ENCODE results near the gene KRAS. TPM values are rescaled to one million over a fixed set of nuclear protein-coding genes. Genes with fewer than 3 reads are reported as not detected.
A peak's percentile ranks its signal among the peaks of the same experiment; 100 is the strongest.

Gene KRAS
- total and polyA plus RNA-seq, 2 of the 4 experiments (the other 2 are of a cell fraction): 9.3 to 10.7 TPM

DNA sequence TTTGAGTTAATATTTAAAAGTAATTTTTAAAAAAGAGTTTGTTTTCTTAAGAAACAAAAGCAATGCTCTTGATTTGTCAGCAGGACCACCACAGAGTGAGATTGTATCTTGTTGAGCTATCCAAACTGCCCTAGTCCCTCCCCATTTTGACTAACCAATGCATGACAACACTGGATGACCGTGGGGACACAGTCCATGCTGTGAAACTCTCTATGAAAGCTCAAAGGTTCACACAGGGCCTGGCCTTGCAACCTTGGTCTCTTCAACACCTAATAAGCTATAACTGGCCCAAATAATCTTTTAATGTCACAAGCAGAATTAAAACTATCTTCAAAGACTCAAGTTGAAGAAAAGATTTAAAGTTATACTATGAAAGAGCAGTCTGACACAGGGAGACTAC, 42.2 kb downstream of the KRAS start:
- no CpG with 5 or more reads among the region's 1 CpG for WGBS, 2 experiments (ENCODE audit: extremely low coverage in 2 of 2, insufficient read length in 1 of 2)
- Histone ChIP-seq H3K9ac (ENCODE audit: low read depth, low read length) (no peak overlapping the region), H3K27ac (ENCODE audit: insufficient read depth, low read length) (no peak overlapping the region; the same call in 1 of the 2 replicates), H3K4me1 (ENCODE audit: control insufficient read depth, insufficient read depth, low read length) (no peaks in the 10 kb centered on the region), H4K5ac (ENCODE audit: low read depth, low read length) (0 out of 2 replicates have a peak overlapping the region, but pooled peaks have one; percentile 70), H3K56ac (ENCODE audit: extremely low read depth, insufficient read depth, low read length) (no peak overlapping the region), H4K8ac (ENCODE audit: low read depth in 2 of 2, low read length in 2 of 2) (no peak overlapping the region), H2BK15ac (ENCODE audit: low read depth, low read length) (no peak overlapping the region), H3K23ac (ENCODE audit: low read depth, low read length) (no peak overlapping the region), H4K91ac (ENCODE audit: insufficient read depth, low read depth, low read length) (no peak overlapping the region), H3K36me3 (ENCODE audit: control insufficient read depth, insufficient read depth, low read length) (peaks cover 9% of the 10 kb centered on the region), H2BK5ac (ENCODE audit: low read depth, low read length, poor library complexity, severe bottlenecking) (peak overlapping the region; percentile 45), H3K4ac (ENCODE audit: low read depth, low read length) (0 out of 2 replicates have a peak overlapping the region, but pooled peaks have one; percentile 40), H4K20me1 (ENCODE audit: insufficient read depth, low read length) (no peaks in the 10 kb centered on the region), H2AK9ac (replicated peaks; ENCODE audit: low read depth, low read length, poor library complexity) (no peak overlapping the region), H3K9me1 (ENCODE audit: insufficient read depth, low read length) (peaks cover 3% of the 10 kb centered on the region; the same call in 1 of the 2 replicates), H3K4me2 (ENCODE audit: low read depth, low read length) (no peak overlapping the region), H3K79me1 (ENCODE audit: low read depth in 1 of 2, low read length in 2 of 2) (peaks cover 11 to 23% of the 10 kb centered on the region in 2 experiments; a peak in 3 of 4 replicates), H3K9me3 (ENCODE audit: control insufficient read depth, insufficient read depth, low read length) (no peaks in the 10 kb centered on the region), H2AK5ac (ENCODE audit: low read depth, low read length) (no peak overlapping the region; the same call in 1 of the 2 replicates), H2BK120ac (ENCODE audit: low read depth, low read length) (no peak overlapping the region), H3K4me3 (ENCODE audit: insufficient read depth, low read depth, low read length) (no peak overlapping the region), H2AFZ (replicated peaks; ENCODE audit: low read length, poor library complexity) (no peak overlapping the region), H3K14ac (replicated peaks; ENCODE audit: low read depth, low read length) (peak overlapping the region; percentile 71; the same call in 1 of the 2 replicates), H3K27me3 (ENCODE audit: control insufficient read depth, insufficient read depth, low read length) (no peaks in the 10 kb centered on the region), H3K18ac (ENCODE audit: low read depth, low read length) (no peak overlapping the region), H2BK20ac (ENCODE audit: low read depth, low read length) (no peak overlapping the region)
- no peak for DNase-seq
- intact Hi-C loops (cut with micrococcal nuclease) (no loop called here), dilution Hi-C loops (cut with HindIII; ENCODE audit: low sequenced_read_pairs, unreplicated experiment) (no loop called here), in situ Hi-C loops (cut with MboI; ENCODE audit: low sequenced_read_pairs) (no loop called here)
- TF ChIP-seq SMC3 (IDR thresholded peaks at IDR 0.05; ENCODE audit: low read depth, low read length) (no peak), POLR2A (IDR thresholded peaks at IDR 0.05; ENCODE audit: low read depth, low read length) (no peak), FOS (IDR thresholded peaks at IDR 0.05; ENCODE audit: low read depth, low read length) (no peak), RAD21 (IDR thresholded peaks at IDR 0.05; ENCODE audit: low read length) (no peak)
- no TSS peak for BruUV-seq (replicated peaks)
- CTCF ChIA-PET: no interaction called here
- no peak for ATAC-seq (ENCODE audit: low read depth)
- POLR2A ChIA-PET (ENCODE audit: unreplicated experiment): interaction anchor here (0.7 kb wide), 1 partner anchor 1291 kb away, joined by 5 read pairs; no protein-coding TSS in a partner anchor
